ENCODE results near the gene PYGL.
A peak's percentile ranks its signal among the peaks of the same experiment; 100 is the strongest.

PYGL gene

DNA sequence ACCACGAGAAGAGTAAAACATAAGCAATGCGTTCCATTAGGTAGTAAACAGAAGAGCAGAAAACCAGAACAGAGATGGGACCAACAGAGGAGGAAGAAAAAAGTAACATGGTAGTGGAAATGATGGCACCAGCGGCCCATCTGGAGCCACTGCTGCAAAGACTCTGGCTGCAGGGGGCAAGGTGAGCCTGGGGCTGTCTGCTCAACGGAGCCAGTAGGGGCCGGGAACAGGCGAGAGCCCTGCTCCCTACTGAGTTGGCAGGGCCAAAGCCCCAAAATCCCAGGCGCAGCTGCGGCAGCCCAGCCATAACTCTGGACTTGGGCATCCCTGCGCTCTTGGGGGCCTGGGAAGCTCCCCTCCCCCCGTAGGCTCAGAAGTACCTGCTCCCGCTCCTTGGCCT lies 28.5 kb upstream of the PYGL start:
- intact Hi-C loops (cut with DNase I; ENCODE audit: low total_unique reads), result no loop called here
- TF ChIP-seq, protein P1, sequence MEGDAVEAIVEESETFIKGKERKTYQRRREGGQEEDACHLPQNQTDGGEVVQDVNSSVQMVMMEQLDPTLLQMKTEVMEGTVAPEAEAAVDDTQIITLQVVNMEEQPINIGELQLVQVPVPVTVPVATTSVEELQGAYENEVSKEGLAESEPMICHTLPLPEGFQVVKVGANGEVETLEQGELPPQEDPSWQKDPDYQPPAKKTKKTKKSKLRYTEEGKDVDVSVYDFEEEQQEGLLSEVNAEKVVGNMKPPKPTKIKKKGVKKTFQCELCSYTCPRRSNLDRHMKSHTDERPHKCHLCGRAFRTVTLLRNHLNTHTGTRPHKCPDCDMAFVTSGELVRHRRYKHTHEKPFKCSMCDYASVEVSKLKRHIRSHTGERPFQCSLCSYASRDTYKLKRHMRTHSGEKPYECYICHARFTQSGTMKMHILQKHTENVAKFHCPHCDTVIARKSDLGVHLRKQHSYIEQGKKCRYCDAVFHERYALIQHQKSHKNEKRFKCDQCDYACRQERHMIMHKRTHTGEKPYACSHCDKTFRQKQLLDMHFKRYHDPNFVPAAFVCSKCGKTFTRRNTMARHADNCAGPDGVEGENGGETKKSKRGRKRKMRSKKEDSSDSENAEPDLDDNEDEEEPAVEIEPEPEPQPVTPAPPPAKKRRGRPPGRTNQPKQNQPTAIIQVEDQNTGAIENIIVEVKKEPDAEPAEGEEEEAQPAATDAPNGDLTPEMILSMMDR (IDR thresholded peaks at IDR 0.05), result no peak
- Histone ChIP-seq H3K36me3 (no peaks in the 10 kb centered on the region), H3K27me3 (no peaks in the 10 kb centered on the region), H3K4me3 (no peak overlapping the region), H3K4me1 (no peaks in the 10 kb centered on the region), H3K9me3 (no peaks in the 10 kb centered on the region), H3K27ac (no peak overlapping the region)
- DNase-seq, result no peak

DNA sequence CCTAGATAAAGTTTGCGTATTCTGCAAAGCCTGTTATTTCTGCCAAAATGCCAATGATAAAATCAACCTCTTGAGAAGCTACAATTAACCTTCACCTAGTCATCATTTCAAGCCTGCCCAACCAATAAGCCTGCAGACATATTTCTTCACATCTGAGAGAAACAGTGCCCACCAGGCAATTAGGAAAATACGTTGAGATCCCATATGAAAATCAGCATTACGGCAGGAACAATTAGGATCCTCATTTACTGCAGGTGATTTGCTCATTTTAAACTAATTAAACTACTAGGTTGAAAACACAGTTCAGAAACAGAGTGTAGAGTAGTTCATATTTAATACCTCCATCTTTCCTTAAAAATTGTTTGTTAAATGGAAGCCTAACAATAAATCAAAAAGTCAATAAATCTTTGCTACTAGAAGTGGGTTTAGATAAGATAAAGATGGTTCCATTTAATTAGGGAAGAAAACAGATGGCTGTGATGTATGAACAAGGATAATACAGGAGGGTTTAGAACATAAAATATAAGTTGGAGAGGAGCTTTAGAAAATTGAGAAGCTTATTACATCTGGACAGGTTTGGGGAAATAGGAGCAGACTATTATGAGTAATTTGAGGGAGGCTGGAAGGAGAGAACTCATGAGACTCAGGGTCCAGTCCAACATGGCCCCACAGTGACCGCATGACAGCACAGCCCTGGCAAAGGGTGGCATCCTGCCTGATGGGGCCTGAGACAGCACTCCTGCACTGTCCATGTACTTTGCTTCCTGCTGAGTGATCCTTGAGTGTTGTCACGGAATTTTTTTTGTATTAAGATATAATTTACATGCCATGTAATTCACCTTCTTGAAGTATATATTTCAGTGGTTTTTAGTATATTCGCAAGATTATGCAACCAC lies 26.9 kb upstream of the PYGL start:
- intact Hi-C loops (cut with DNase I; ENCODE audit: low total_unique reads), result no loop called here

DNA sequence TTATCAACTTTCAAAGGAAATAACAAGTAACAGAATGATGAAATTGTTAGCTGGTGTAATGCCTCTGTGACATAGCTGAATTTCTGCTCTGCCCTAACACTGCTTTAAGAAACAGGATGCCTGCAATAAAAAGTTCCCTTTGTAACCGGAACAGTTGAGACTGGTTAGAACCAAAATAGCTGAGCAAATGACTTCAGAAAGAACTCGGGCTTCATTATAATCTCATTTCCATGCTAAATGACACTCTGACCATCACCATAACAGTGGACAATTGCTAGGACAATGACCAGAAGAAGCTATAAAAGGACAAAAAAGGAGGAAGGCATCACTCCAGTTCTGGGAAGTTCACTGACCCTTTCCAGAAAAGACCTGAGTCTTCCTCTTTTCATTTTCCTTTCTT lies 23.5 kb upstream of the PYGL start:
- H3K27ac ChIP-seq, result no peak overlapping the region
- no peak for DNase-seq
- no peaks in the 10 kb centered on the region for H3K36me3 ChIP-seq
- H3K9me3 ChIP-seq, result no peaks in the 10 kb centered on the region
- intact Hi-C loops (cut with DNase I; ENCODE audit: low total_unique reads), result no loop called here
- no peak overlapping the region for H3K4me3 ChIP-seq
- TF ChIP-seq, protein P1 (IDR thresholded peaks at IDR 0.05), result no peak
- H3K27me3 ChIP-seq, result no peaks in the 10 kb centered on the region
- H3K4me1 ChIP-seq, result peaks cover 0 to 16% (median 7%) of the 10 kb centered on the region in 4 donors

More for the DNA sequence above, 26.9 kb upstream of the PYGL start:
- no peak overlapping the region for H3K27ac ChIP-seq
- no peaks in the 10 kb centered on the region for H3K27me3 ChIP-seq
- TF ChIP-seq, protein P1 (IDR thresholded peaks at IDR 0.05), result no peak
- H3K36me3 ChIP-seq, result no peaks in the 10 kb centered on the region
- DNase-seq, result no peak
- no peaks in the 10 kb centered on the region for H3K9me3 ChIP-seq
- H3K4me1 ChIP-seq, result no peaks in the 10 kb centered on the region
- no peak overlapping the region for H3K4me3 ChIP-seq

DNA sequence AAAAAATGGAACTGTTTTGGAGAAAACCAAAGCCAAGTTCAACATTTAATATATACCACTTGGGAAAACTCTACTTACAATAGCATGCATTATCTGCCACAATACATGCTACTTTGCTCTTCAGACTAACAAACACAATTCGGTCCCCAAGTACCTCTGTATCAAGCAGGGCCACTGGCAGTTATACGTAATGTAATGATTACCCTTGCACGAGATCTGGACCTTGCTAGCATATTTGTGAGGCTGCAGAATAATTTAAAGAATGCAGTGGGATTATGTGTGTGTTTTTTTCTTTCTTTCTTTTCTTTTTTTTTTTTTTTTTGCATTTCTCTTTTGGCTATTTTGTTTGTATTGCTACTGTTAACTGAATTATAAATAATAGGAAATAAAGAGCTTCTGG lies 22.8 kb upstream of the PYGL start:
- TF ChIP-seq, protein P1 (IDR thresholded peaks at IDR 0.05), result no peak
- H3K9me3 ChIP-seq, result no peaks in the 10 kb centered on the region
- H3K27ac ChIP-seq, result no peak overlapping the region
- no peak overlapping the region for H3K4me3 ChIP-seq
- no peak for DNase-seq
- intact Hi-C loops (cut with DNase I; ENCODE audit: low total_unique reads), result no loop called here
- peaks cover 0 to 23% (median 14%) of the 10 kb centered on the region in 4 donors for H3K4me1 ChIP-seq
- H3K27me3 ChIP-seq, result no peaks in the 10 kb centered on the region
- no peaks in the 10 kb centered on the region for H3K36me3 ChIP-seq

DNA sequence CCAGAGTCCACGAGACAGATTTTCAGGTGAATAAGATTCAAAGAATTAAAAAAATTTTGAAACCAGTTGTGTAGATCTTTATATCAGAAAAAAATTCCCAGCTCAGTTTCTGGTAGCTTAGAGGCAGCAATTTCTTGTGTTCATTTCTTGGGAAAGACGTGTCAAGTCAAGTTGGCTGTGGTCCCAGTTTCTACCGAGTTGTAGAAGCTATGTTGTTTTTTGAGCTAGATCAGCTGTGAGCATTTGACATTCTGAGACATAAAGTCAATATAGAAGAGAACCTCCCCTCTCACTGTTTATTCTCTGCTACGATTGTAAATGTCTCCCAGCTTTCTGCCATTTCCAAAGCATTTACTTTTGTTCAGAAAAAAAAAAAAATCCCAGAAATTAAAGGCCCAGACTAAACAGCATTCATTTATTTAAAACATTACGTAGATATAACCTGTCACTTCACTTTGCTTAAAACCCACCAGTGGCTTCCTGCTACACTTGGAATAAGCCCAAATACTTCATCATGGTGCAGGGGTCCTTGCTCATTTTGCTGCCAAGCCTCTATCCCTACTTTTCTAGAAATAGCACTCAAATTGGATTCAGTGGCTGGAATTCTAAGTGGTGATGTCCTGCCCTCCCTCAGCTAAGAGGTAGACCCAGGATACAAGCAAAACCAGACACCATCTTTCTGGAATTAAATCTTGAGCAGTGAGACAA lies 20.6 kb upstream of the PYGL start:
- Histone ChIP-seq H3K36me3 (no peaks in the 10 kb centered on the region), H3K4me3 (no peak overlapping the region), H3K4me1 (peaks cover 0 to 40% (median 28%) of the 10 kb centered on the region in 4 donors), H3K27ac (peak overlapping the region; percentile 32 to 35), H3K9me3 (no peaks in the 10 kb centered on the region), H3K27me3 (no peaks in the 10 kb centered on the region)
- TF ChIP-seq, protein P1 (IDR thresholded peaks at IDR 0.05), result no peak
- intact Hi-C loops (cut with DNase I; ENCODE audit: low total_unique reads), result no loop called here
- DNase-seq, result peak; percentile 77 to 78

Data from tibial artery (tissue), 4 donors.